ENCODE measurements around the gene CEP41.

GRCh38 chr7:130371046-130371445 lies 69.8 kb downstream of the CEP41 start:
- TF ChIP-seq CTCF (IDR thresholded peaks at IDR 0.05; ENCODE audit: low read length), result no peak
- no peak for TF ChIP-seq EZH2 (IDR thresholded peaks at IDR 0.05; ENCODE audit: borderline replicate concordance, low read length)

Data from OCI-LY1 (cell line).